ENCODE data around the gene RIMKLA. TPM values are rescaled to one million over a fixed set of nuclear protein-coding genes. Genes with fewer than 3 reads are reported as not detected.

The RIMKLA gene
- total RNA-seq, 2 experiments from 2014 or later = 0.11 TPM; not detected in 1

DNA sequence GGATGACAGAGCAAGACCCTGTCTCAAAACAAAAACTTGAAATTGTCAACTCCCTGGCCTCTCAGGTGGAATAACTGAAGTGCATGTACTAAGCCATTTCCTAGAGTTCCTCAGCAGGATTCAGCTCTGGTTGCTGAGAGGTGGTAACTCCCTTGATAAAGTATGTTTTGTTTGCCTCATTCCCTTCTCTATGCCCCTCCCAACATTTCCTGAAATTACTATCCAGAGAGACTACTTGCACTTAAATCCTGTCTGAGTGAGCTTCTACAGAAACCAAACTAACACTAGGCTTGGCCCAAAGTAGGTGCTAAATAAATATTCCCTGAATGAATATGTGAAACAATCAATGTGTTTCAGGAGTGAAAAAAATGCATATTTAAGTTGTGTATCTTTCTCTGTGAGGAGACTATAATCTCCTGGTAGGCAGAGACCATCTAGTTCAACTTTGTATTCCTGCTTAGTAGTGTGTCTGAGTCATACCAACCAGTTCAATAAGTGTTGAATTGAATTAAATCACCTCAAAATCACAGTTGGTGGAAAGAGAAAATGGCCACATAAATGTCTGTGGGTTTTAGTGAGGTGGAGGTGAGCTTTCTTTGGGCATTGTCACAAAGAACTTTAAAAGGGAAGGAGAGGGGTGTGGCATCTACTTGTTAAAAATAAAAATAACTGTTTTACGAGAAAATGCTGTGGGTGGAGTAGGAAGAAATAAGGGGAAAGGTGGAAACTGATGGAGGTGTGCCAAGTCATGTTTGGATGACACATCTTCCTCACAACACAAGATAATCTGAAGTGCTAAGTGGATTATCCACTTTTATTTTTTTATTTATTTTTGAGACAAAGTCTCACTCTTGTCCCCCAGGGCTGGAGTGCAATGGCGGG, 12.6 kb downstream of the RIMKLA start:
- CTCF ChIA-PET = no interaction called here
- Mint-ChIP-seq H3K27me3 (peaks cover 9% of the 10 kb centered on the region), H3K27ac (no peak overlapping the region), H3K4me1 (ENCODE audit: low read depth) (no peaks in the 10 kb centered on the region), H3K9me3 (no peaks in the 10 kb centered on the region), H3K36me3 (ENCODE audit: low read depth) (no peaks in the 10 kb centered on the region), H3K4me3 (no peak overlapping the region)
- H3K27me3 ChIP-seq (ENCODE audit: control insufficient read depth in 1 of 2, insufficient read depth in 2 of 2, low read length in 2 of 2) = no peaks in the 10 kb centered on the region
- H3K27ac ChIP-seq (ENCODE audit: low read depth in 1 of 2, low read length in 2 of 2) = no peak overlapping the region
- no peak for ATAC-seq (ENCODE audit: poor library complexity)
- POLR2A ChIA-PET = no interaction called here
- H3K9me3 ChIP-seq (ENCODE audit: control insufficient read depth in 1 of 2, insufficient read depth in 1 of 2, low read length in 2 of 2) = no peaks in the 10 kb centered on the region
- no peaks in the 10 kb centered on the region for H3K36me3 ChIP-seq (ENCODE audit: insufficient read depth, low read length)
- intact Hi-C loops (cut with DNase I, micrococcal nuclease) = no loop called here
- H3K4me3 ChIP-seq (ENCODE audit: low read length) = no peak overlapping the region
- TF ChIP-seq, protein P1, sequence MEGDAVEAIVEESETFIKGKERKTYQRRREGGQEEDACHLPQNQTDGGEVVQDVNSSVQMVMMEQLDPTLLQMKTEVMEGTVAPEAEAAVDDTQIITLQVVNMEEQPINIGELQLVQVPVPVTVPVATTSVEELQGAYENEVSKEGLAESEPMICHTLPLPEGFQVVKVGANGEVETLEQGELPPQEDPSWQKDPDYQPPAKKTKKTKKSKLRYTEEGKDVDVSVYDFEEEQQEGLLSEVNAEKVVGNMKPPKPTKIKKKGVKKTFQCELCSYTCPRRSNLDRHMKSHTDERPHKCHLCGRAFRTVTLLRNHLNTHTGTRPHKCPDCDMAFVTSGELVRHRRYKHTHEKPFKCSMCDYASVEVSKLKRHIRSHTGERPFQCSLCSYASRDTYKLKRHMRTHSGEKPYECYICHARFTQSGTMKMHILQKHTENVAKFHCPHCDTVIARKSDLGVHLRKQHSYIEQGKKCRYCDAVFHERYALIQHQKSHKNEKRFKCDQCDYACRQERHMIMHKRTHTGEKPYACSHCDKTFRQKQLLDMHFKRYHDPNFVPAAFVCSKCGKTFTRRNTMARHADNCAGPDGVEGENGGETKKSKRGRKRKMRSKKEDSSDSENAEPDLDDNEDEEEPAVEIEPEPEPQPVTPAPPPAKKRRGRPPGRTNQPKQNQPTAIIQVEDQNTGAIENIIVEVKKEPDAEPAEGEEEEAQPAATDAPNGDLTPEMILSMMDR (IDR thresholded peaks at IDR 0.05) = no peak
- DNase-seq = no peak
- no peaks in the 10 kb centered on the region for H3K4me1 ChIP-seq (ENCODE audit: insufficient read depth, low read length)

DNA sequence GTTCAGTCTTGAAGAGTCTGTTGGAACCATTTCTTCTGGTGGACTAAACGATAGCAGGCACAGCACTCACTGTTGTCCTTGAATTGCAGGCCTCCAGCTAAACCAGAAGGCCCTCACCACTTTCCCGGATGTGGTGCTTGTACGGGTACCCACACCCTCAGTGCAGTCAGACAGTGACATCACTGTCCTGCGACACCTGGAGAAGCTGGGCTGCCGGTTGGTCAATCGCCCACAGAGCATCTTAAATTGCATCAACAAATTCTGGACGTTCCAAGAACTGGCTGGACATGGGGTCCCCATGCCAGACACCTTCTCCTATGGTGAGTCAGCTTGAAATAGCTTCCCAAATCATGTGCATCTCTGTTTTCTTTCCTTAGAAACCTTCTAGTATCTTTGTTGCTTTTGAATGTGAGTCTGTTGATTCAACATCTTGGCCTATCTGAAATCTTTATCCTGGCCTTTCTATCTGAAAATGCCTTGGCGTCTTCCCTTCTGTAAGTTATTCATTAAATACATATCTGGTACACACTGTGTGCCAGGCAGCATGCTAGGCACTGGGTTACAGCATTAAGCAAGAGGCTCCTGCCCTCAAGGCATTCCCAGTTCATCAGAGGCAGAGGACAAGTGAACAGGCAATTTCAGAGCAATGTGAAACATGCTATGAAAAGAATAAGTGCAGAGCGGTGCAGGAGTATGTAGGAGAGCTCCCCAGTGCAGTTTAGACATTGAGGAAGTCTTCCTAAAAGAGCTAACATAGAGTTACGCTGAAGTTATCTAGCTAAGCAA, 18.9 kb downstream of the RIMKLA start:
- H3K9me3 Mint-ChIP-seq = no peaks in the 10 kb centered on the region
- H3K4me1 ChIP-seq (ENCODE audit: insufficient read depth, low read length) = no peaks in the 10 kb centered on the region
- ATAC-seq (ENCODE audit: poor library complexity) = no peak
- no peak overlapping the region for H3K4me3 Mint-ChIP-seq
- no peak overlapping the region for H3K27ac ChIP-seq (ENCODE audit: low read depth in 1 of 2, low read length in 2 of 2)
- TF ChIP-seq, protein P1 (IDR thresholded peaks at IDR 0.05) = no peak
- H3K9me3 ChIP-seq (ENCODE audit: control insufficient read depth in 1 of 2, insufficient read depth in 1 of 2, low read length in 2 of 2) = no peaks in the 10 kb centered on the region
- POLR2A ChIA-PET = no interaction called here
- H3K36me3 Mint-ChIP-seq (ENCODE audit: low read depth) = no peaks in the 10 kb centered on the region
- intact Hi-C loops (cut with DNase I, micrococcal nuclease) = no loop called here
- no peaks in the 10 kb centered on the region for H3K27me3 Mint-ChIP-seq
- CTCF ChIA-PET = no interaction called here
- DNase-seq = no peak
- H3K4me1 Mint-ChIP-seq (ENCODE audit: low read depth) = no peaks in the 10 kb centered on the region
- H3K36me3 ChIP-seq (ENCODE audit: insufficient read depth, low read length) = no peaks in the 10 kb centered on the region
- no peak overlapping the region for H3K4me3 ChIP-seq (ENCODE audit: low read length)
- peaks cover 0 to 2% of the 10 kb centered on the region in 2 experiments for H3K27me3 ChIP-seq (ENCODE audit: control insufficient read depth in 1 of 2, insufficient read depth in 2 of 2, low read length in 2 of 2)
- H3K27ac Mint-ChIP-seq = no peak overlapping the region

DNA sequence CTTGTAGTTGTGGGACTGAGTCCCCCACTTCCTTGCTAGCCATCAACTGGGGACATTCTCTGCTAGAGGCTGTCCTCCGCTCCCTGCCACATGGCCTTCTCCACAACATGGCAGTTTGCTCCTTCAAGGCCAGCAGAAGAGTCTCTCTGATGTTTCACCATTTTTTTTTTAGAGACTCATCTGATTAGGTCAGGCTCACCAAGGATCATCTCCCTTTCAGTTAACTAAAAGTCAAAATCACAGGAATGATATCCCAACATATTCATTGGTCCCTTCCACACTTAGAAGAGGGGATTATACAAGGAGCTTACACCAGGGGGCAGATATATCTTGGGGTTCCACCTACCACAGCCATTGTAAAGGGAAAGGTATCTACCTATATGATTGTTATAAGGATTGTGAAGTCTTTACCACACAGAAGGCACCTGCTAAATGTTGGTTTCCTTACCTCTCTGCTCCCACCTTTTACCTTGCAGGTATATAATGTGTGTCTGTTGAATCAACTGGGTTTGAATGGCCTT, 23.3 kb downstream of the RIMKLA start:
- ATAC-seq (ENCODE audit: poor library complexity) = no peak
- Histone ChIP-seq H3K4me1 (ENCODE audit: insufficient read depth, low read length) (no peaks in the 10 kb centered on the region), H3K27me3 (ENCODE audit: control insufficient read depth in 1 of 2, insufficient read depth in 2 of 2, low read length in 2 of 2) (peaks cover 0 to 2% of the 10 kb centered on the region in 2 experiments), H3K27ac (ENCODE audit: low read depth in 1 of 2, low read length in 2 of 2) (no peak overlapping the region), H3K9me3 (ENCODE audit: control insufficient read depth in 1 of 2, insufficient read depth in 1 of 2, low read length in 2 of 2) (no peaks in the 10 kb centered on the region), H3K36me3 (ENCODE audit: insufficient read depth, low read length) (no peaks in the 10 kb centered on the region), H3K4me3 (ENCODE audit: low read length) (no peak overlapping the region)
- H3K27me3 Mint-ChIP-seq = peaks cover 12% of the 10 kb centered on the region
- H3K27ac Mint-ChIP-seq = no peak overlapping the region
- intact Hi-C loops (cut with DNase I, micrococcal nuclease) = no loop called here
- H3K4me1 Mint-ChIP-seq (ENCODE audit: low read depth) = no peaks in the 10 kb centered on the region
- ChIA-PET CTCF (interaction anchor here (1.1 kb wide), 1 partner anchor 13 kb away, joined by 3 read pairs; no protein-coding TSS in a partner anchor), POLR2A (no interaction called here)
- no peak overlapping the region for H3K4me3 Mint-ChIP-seq
- DNase-seq = peak in 1 of 14 experiments; percentile 6
- TF ChIP-seq, protein P1 (IDR thresholded peaks at IDR 0.05) = no peak
- H3K36me3 Mint-ChIP-seq (ENCODE audit: low read depth) = no peaks in the 10 kb centered on the region
- no peaks in the 10 kb centered on the region for H3K9me3 Mint-ChIP-seq
